K562 treated with DMSO at 1 percent for 48 hours (cell line): ENCODE results near the gene AKR1C2. TPM values are rescaled to one million over a fixed set of nuclear protein-coding genes. Genes with fewer than 3 reads are reported as not detected.

Experiments
- total RNA-seq: library from RNA; unstranded; fragments of 300-600 nt; gene quantifications from 2 replicates; pipeline ENCODE4 v1.2.3, GENCODE V29; 2022; ENCODE audit warnings: low replicate concordance; ENCODE audit errors: extremely low read depth

Gene AKR1C2
- 129 TPM in 1 of 2 replicates, not detected in the other for total RNA-seq

DNA sequence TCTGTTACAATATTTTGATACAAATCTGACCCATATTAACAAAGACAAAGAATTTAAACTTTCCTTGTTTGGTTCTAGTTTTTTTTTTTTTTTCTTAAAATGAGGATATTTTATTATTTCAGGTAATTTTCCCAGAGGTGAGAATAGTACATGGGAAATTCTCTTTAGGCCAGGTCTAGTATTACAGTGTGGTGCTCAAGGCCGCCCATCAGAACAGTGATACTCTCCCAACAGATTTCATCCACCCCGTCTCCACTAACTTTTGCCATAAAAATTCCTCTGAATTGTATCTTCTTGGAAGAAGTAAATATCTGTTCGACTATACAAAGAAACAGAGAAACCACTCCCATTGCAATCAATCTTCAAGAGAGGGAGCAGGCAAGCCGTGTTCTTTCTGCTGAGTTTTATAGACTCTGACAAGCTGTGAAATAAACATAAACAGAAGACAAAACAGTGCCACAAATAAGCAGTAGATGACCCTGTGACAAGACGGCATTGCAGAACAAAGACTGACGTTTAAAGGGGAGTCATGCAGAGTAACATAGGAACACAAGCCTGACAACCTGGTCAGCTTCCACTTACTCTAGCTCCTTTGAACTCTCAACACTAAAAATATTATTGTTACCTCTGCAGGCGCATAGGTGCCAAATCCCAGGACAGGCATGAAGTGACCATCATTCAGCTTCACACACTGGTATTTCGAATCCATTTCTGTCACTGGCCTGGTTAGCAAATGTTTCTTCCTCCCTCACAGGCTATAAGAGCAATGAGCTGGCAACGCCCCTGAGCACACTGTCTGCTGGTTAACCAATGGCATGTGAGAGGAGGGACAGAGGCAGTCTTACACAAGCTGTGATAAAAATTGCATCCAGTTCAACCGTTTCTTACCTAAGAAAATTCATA, at the start of gene AKR1C2:
TSS of gene AKR1C2 (minus strand) at position 731 of the 903 bp plus-strand sequence. CDS start at position 709, 22 bp downstream.

DNA sequence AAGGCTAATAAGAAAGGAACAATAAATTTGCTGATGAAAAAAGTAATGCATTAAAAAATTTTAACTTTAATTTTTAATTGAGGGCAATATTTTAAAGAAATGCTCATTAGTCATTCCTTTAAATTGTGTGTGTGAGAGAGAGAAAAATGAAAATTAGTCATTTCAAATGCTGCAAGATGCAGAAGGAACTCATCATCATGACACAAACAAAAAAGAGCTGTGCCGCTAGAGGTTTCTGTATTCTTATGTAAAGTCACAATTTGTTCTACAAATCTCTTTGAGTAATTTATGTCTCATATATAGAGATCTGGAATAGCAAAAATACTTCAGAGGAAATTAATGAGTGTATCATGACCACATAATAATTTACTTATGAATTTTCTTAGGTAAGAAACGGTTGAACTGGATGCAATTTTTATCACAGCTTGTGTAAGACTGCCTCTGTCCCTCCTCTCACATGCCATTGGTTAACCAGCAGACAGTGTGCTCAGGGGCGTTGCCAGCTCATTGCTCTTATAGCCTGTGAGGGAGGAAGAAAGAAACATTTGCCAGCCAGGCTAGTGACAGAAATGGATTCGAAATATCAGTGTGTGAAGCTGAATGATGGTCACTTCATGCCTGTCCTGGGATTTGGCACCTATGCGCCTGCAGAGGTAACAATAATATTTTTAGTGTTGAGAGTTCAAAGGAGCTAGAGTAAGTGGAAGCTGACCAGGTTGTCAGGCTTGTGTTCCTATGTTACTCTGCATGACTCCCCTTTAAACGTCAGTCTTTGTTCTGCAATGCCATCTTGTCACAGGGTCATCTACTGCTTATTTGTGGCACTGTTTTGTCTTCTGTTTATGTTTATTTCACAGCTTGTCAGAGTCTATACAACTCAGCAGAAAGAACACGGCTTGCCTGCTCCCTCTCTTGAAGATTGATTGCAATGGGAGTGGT, 40.5 kb downstream of the AKR1C2 start, which contains the start of gene AKR1C1:
TSS of gene AKR1C1 (plus strand) at position 540 of the 939 bp plus-strand sequence. CDS start at position 570, 30 bp downstream.

Other genes starting within 250 kb of the AKR1C2 start
- not detected in 2 replicates for gene AKR1E2, start 177.7 kb downstream of the AKR1C2 start, total RNA-seq
- gene AKR1C1, start 40.4 kb downstream of the AKR1C2 start, total RNA-seq: not detected in 2 replicates
- not detected in 2 replicates for gene AKR1C3, start 90.6 kb upstream of the AKR1C2 start, total RNA-seq
- not detected in 2 replicates for gene AKR1C8, start 181.3 kb upstream of the AKR1C2 start, total RNA-seq
- gene AKR1C4, start 193.0 kb upstream of the AKR1C2 start, total RNA-seq: not detected in 2 replicates